ENCODE measurements around the gene MICALL1.

MICALL1 gene

GRCh38 chr22:37985751-37986281, 79.7 kb downstream of the MICALL1 start:
- no peak for DNase-seq

- DNase-seq, result no peak
Observed at GRCh38 chr22:37986371-37986770, 80.3 kb downstream of the MICALL1 start.

- DNase-seq, result no peak
Observed at GRCh38 chr22:37989146-37990045, 83.3 kb downstream of the MICALL1 start.

GRCh38 chr22:37990301-37990700, 84.2 kb downstream of the MICALL1 start:
- no peak for DNase-seq

- no peak for DNase-seq
Observed at GRCh38 chr22:37990862-37991261, 84.8 kb downstream of the MICALL1 start.

DNA sequence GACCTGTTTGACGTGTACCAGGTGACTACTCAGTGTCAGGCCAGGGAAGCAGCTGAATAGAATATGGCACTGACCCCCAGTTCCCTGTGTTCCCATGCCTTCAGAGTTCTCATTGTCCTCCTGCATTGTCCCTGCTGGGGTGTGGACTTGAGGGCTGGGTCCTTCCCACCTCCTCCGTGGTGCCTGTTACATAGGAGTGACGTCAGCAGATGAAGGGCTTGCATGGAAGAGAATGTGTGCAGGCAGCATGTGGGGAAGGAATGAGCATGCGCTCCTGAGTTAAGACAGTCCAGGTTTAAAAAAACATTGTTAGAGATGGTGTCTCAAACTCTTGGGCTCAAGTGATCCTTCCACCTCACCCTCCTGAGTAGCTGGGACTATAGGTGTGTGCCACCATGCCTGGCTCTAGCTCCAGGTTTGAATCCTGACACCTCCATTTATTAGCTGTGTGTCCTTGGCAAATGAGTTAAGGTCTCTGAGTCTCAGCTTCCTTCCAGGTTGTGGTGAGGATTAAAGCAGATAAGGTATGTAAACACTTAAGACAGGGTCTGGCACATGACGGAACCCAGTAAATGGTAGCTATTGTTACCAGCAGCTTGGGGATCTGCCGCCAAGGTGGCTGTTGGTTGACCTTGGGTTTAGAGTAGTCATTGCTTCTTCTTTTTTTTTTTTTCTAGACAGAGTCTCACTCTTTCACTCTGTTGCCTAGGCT, 85.8 kb downstream of the MICALL1 start:
- DNase-seq, result no peak
